ENCODE measurements around the gene CLMN.
A peak's percentile ranks its signal among the peaks of the same experiment; 100 is the strongest.
"Not testable (repeated sequence)": the region's sequence is repeated elsewhere in the genome, so short reads cannot be mapped to it uniquely, and the experiment has no call there.

Gene CLMN

GRCh38 chr14:95300697-95301526, 18.8 kb downstream of the CLMN start:
- no peak for DNase-seq

DNA sequence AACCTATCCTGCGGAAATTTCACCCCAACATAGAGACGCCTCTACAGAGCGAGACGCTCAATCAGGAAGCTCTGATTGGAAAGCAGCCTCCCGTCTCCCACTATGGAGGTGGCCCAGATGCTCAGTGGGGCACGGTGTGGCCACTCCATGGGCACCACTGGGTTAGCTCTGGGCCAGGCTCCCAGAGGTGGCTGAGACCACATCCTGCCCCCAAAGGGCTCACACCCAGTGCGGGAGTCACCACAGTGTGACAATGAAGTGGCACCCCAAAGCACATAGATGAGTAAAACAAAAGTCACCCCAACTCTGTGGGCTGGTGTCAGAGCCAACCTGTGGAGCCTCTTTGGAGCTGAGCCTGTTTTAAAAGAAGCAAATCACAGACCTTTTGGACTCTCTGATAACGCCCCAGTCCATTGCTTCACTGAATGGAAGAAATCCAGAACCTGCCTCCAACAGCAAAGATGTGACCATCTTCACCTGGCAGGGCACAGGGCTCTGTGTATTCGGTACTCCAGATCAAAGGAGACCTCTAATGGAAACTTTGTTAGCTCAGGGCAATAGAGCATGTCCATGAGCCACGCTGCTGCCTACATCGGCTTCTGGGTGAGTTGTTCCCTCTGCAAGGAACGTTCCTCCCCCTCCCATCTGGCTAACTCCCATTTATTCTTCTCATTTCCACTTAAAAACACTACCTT, 19.6 kb downstream of the CLMN start:
- peak; percentile 30 for DNase-seq

DNA sequence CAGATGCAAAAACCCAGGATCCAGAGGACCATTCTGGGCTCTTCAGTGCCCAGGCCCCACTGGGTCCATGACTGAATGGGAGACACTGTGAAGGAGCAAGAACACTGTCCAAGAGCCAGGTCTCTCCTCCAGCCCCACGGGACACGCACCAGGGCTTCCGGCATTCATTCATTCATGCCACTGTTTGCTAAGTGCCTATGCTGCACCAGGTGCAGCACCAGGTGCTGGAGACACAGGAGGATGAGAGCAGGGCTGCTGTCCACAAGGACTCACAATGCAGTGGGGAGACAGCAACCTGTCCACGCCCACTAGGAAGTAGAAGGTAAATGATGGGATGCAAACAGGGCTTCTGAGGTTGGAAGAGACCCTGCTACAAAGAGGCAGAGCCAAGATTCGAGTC, 20.4 kb downstream of the CLMN start:
- no peak for DNase-seq

DNA sequence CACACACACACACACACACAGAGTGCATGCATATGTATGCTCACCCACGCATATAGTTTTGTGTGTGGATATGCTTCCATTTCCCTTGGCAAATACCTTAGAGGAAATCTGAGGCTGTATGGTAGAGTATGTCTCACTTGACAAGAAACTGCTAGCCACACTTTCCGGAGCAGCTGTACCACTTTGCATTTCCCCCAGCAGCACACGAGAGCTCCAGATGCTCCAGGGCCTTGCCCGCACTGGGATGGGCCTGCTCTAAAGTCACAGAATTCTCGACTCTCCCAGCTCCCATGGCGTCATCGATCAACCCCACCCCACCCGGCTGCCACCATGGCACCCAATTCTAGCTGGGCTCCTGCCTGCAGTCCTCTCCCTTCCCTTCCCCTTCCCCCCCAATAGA, 21.9 kb downstream of the CLMN start:
- no peak for DNase-seq

GRCh38 chr14:95296966-95297365, 22.7 kb downstream of the CLMN start:
- DNase-seq = no peak

GRCh38 chr14:95295600-95296376, 23.9 kb downstream of the CLMN start:
- no peak for DNase-seq

DNA sequence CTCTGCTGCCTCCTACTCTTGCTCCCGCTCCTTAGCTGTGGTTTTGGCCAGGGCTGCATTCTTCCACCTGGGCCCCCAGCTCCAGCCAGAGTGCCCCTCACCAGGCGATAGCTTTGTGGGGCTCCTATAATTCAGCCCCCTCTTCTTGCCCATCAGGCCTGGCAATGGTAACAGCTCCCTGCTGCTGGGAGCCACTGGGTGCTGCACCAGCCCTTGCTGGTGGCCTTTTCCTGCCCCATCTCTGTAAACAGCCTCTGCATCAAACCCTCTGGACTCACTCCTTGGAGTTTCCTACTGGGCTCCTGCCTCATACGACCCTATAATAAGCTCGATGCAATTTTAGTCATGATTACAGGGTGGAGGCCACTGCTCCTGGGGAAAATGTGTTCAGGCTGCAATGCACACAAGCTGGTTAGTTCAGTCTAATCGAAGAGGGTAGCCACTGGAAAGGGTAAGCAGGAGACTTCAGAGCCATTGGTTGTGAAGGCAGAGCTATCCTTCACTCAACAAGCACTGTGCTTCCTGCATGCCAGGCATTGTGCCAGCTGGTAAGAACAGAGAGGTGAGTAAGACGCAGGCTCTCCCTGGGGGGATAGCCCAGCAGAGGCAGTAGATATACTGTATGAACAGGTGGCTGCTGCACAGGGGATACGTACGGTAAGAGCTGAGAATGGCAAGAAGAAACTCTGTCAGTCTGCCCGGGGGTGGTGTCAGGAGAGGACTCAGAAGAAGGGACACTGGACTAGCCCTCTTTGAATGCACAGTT, 24.7 kb downstream of the CLMN start:
- DNase-seq = no peak

- DNase-seq = no peak
Measured at GRCh38 chr14:95294320-95294719, 25.4 kb downstream of the CLMN start.

DNA sequence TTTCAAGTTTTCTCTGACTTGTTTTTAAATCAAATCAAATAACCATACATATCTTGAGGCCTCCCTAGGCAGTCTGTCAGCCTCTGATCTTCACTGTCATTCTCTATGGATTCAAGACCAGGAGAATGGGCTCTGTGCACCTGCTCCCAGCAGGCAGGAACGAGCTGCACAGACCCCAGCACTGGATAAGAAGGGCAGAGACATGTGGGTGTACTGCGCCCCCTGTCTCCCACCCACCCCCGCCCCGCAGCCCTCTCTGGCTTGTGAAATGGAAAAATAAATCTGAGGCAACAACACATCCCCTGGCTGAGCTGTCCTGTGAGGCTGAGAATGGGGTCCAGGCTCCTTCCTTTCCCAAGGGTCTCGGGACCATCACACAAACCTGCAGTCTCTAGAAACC, 26.3 kb downstream of the CLMN start:
- DNase-seq = peak; percentile 35

DNA sequence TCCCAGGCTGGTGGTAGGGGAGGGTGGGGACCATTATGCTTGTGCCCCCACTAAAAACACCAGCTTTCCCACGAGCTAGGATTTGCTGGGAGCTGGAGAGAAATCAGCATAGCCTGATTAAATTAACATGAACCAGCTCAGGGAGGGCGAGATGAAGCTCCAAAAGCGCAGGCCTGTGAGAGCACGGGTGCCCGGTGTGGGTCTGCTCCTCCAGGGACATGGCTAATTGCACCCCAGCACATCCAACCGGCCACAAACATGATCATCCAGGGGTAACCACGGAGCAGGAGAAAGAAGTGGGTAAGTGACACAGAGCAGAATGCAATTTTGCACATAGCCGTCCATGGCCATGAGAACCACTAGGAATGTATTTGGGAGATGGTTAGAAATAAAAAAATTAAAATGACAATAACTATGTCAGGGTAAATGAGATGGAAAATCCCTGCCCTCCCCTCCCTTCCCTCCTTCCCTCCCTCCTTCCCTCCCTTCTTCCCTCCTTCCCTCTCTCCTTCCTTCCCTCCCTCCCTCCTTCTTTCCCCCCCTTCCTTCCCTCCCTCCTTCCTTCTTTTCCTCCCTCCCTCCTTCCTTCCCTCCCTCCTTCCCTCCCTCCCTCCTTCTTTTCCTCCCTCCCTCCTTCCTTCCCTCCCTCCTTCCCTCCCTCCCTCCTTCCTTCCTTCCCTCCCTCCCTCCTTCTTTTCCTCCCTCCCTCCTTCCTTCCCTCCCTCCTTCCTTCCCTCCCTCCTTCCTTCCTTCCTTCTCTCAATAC, 26.9 kb downstream of the CLMN start:
- DNase-seq = no peak

GRCh38 chr14:95291859-95292542, 27.7 kb downstream of the CLMN start:
- no peak for DNase-seq

DNA sequence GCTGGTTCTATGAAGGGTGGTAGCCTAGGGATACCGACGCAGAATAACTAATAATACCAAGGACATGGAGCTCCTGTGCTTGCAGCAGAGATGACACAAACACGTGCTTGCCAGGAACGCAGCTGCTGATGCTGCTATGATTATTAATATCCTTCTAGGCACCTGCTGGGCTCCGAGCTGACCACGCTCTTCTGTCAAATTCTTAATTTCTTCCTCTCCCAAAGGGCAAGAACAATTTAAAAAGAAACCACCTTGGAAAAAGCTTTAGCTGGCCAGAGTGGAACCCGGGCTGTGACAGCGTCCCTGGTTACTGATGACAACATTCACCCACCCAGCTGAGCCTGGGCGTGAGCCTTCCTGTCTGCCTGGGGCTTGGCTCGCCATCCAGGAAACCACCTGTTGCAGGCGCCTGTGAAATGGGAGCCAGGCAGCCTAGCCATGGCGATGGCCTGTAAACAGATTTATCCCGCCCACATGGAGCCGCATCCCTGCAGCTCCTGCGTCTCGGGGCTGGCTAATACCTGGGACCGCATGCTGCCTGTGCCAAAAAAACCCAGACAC, 28.8 kb downstream of the CLMN start:
- DNase-seq = peak; percentile 60

DNA sequence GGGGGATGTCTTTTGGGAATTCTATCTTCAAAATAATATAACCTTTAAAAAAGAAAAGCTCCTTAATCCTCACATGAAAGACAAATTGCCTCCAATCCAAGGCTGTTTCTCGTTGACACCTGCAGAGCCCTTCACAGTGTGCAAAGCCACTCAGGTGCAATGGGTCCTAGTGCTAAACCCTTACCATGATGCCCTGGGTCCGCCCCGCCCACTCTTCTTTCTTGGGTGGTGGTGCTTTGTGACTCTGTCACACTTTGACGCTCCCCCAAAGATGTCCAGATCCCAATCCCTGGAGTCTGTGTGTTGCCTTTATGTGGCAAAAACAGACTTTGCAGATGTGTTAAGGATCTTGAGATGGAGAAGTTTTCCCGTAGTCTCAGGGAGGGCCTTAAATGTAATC, 29.7 kb downstream of the CLMN start:
- DNase-seq = no peak

GRCh38 chr14:95289323-95290010, 30.2 kb downstream of the CLMN start:
- DNase-seq = no peak

GRCh38 chr14:95288672-95289322, 30.9 kb downstream of the CLMN start:
- DNase-seq = no peak

GRCh38 chr14:95287176-95287754, 32.4 kb downstream of the CLMN start:
- no peak for DNase-seq

- no peak for DNase-seq
Measured at GRCh38 chr14:95286645-95287044, 33.1 kb downstream of the CLMN start.

DNA sequence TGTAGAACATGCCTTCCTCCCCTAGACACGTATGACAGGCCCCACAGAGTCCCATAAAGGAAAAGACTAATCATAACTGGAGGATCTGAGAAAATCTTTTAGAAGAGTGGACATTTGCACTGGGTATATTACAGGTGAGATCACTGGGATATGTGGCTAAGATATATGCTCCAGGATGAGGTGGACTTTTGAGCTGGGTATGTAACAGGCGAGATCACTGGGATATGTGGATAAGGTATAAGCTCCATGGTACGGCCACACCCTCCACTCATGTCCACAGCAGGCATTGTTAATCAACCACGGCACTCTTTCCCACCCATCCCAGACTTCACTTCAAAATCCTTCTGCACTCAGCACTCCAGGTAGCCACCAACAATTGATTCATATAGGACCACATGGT, 34.1 kb downstream of the CLMN start:
- no peak for DNase-seq

GRCh38 chr14:95283802-95284201, 35.9 kb downstream of the CLMN start:
- DNase-seq = not testable (repeated sequence)

DNA sequence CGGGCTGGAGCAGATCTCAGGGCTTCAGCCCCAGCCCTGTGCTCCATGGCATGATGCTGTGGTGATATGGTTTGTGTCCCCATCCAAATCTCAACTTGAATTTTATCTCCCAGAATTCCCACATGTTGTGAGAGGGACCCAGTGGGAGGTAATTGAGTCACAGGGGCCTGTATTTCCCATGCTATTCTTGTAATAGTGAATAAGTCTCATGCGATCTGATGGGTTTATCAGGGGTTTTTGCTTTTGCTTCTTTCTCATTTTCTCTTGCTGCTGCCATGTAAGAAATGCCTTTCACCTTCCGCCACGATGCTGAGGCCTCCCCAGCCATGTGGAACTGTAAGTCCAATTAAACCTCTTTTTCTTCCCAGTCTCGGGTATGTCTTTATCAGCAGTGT, 36.7 kb downstream of the CLMN start:
- not testable (repeated sequence) for DNase-seq

Measured in NCI-H1092 treated with DMSO at 0.1 percent for 48 hours (cell line).